GM10248 (cell line): Measurements from ENCODE around the gene CSMD2.

ENCODE experiments used
- CTCF ChIA-PET: fragments of 300-600 bp; sonication (Branson Sonifier 250); formaldehyde crosslinking; extraction: SDS; loops from one replicate; lab custom pipeline; 2021; ENCODE audit warnings: antibody characterized with exemption; lab: Yijun Ruan, JAX
- POLR2A ChIA-PET: fragments of 350-650 bp; sonication (Branson Sonifier 250); formaldehyde crosslinking; extraction: SDS; loops from one replicate; lab custom pipeline; 2020; ENCODE audit warnings: antibody characterized with exemption; lab: Yijun Ruan, JAX
- DNase-seq: peaks from one replicate; pipeline ENCODE4 v3.0.0; 2012; ENCODE audit errors: extremely low spot score
- TF ChIP-seq, protein P1 (sequence below): IDR thresholded peaks from 2 replicates; pipeline ENCODE4 v1.5.1; 2012; ENCODE audit warnings: mild to moderate bottlenecking, low read depth; ENCODE audit errors: extremely low read depth, missing control alignments, control extremely low read depth

Gene CSMD2

GRCh38 chr1:33466159-33466558, 698.9 kb downstream of the CSMD2 start:
- ChIA-PET CTCF (interaction anchor here (1.2 to 10.5 kb wide), 3 partner anchors 127 to 371 kb away, joined by 3 to 158 read pairs (median 6); no protein-coding TSS in a partner anchor), POLR2A (no interaction called here)
- no peak for DNase-seq
- TF ChIP-seq, protein P1, sequence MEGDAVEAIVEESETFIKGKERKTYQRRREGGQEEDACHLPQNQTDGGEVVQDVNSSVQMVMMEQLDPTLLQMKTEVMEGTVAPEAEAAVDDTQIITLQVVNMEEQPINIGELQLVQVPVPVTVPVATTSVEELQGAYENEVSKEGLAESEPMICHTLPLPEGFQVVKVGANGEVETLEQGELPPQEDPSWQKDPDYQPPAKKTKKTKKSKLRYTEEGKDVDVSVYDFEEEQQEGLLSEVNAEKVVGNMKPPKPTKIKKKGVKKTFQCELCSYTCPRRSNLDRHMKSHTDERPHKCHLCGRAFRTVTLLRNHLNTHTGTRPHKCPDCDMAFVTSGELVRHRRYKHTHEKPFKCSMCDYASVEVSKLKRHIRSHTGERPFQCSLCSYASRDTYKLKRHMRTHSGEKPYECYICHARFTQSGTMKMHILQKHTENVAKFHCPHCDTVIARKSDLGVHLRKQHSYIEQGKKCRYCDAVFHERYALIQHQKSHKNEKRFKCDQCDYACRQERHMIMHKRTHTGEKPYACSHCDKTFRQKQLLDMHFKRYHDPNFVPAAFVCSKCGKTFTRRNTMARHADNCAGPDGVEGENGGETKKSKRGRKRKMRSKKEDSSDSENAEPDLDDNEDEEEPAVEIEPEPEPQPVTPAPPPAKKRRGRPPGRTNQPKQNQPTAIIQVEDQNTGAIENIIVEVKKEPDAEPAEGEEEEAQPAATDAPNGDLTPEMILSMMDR, result no peak

GRCh38 chr1:33465316-33465715, 699.7 kb downstream of the CSMD2 start:
- no peak for DNase-seq
- TF ChIP-seq, protein P1, result no peak
- ChIA-PET POLR2A (interaction anchor here (0.6 kb wide), 1 partner anchor 122 kb away, joined by 7 read pairs; no protein-coding TSS in a partner anchor), CTCF (interaction anchor here (10.5 kb wide), 1 partner anchor 170 kb away, joined by 158 read pairs; no protein-coding TSS in a partner anchor)

DNA sequence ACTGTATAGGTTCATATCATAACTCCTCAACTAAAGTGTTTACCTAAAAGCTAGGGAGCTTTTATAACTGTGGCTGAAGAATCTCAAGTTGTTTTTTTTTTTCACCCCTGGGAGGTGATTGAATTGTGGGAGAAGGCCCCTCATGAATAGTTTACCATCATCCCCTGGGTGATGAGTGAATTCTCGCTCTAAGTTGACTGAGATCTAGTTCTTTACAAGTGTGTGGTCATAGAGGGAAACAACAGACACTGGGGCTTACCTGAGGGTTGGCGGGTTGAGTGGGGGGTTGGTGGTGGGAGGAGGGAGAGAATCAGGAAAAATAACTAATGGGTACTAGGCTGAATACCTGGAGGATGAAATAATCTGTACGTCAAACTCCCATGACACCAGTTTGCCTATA, 700.5 kb downstream of the CSMD2 start:
- ChIA-PET POLR2A (no interaction called here), CTCF (no interaction called here)
- DNase-seq, result no peak
- TF ChIP-seq, protein P1, result no peak
